Chondrocyte (in vitro differentiated cells): ENCODE measurements around the gene PCNX1. TPM values are rescaled to one million over a fixed set of nuclear protein-coding genes. Genes with fewer than 3 reads are reported as not detected.

Experiments
- DNase-seq: peaks from one replicate; pipeline ENCODE4 v3.0.0; 2021; ENCODE audit warnings: mixed read lengths, low spot score
- H3K27ac Mint-ChIP-seq: one replicate; pipeline ENCODE4 v1.8.0; 2021; ENCODE audit warnings: mild to moderate bottlenecking, moderate library complexity, mixed read lengths; ENCODE audit not compliant: unreplicated experiment
- H3K27me3 Mint-ChIP-seq: 2 replicates; pipeline ENCODE4 v1.8.0; 2021; ENCODE audit warnings: low read depth, mixed read lengths
- H3K36me3 Mint-ChIP-seq: 2 replicates; pipeline ENCODE4 v1.8.0; 2021; ENCODE audit warnings: low read depth, mixed read lengths
- H3K4me1 Mint-ChIP-seq: 2 replicates; pipeline ENCODE4 v1.8.0; 2021; ENCODE audit warnings: low read depth, mild to moderate bottlenecking, mixed read lengths
- H3K4me3 Mint-ChIP-seq: one replicate; pipeline ENCODE4 v1.8.0; 2021; ENCODE audit warnings: mild to moderate bottlenecking, moderate library complexity, mixed read lengths; ENCODE audit not compliant: unreplicated experiment
- H3K9me3 Mint-ChIP-seq: 2 replicates; pipeline ENCODE4 v1.8.0; 2021; ENCODE audit warnings: low read depth, mixed read lengths
- CTCF ChIP-seq: fragments of 200-600 bp; sonication (generic); IDR thresholded peaks from 2 replicates; pipeline ENCODE4 v1.5.0; 2021; ENCODE audit warnings: antibody characterized with exemption, mild to moderate bottlenecking, moderate library complexity
- total RNA-seq: library from RNA; stranded (reverse); gene quantifications from 3 replicates; pipeline ENCODE4 v1.2.1, GENCODE V29; 2021

Gene PCNX1
- total RNA-seq, 1 donor from 2014 or later = 54.3 TPM

GRCh38 chr14:71105177-71105576 lies 197.9 kb downstream of the PCNX1 start:
- H3K27me3 Mint-ChIP-seq = no peaks in the 10 kb centered on the region
- H3K4me3 Mint-ChIP-seq = no peak overlapping the region
- TF ChIP-seq CTCF = no peak
- DNase-seq = no peak
- H3K9me3 Mint-ChIP-seq = peaks cover 5% of the 10 kb centered on the region
- peaks cover 28% of the 10 kb centered on the region for H3K4me1 Mint-ChIP-seq
- peaks cover 27% of the 10 kb centered on the region for H3K36me3 Mint-ChIP-seq
- no peak overlapping the region for H3K27ac Mint-ChIP-seq

- DNase-seq = no peak
- peaks cover 21% of the 10 kb centered on the region for H3K36me3 Mint-ChIP-seq
- H3K27me3 Mint-ChIP-seq = no peaks in the 10 kb centered on the region
- no peaks in the 10 kb centered on the region for H3K9me3 Mint-ChIP-seq
- TF ChIP-seq CTCF = no peak
- H3K4me3 Mint-ChIP-seq = no peak overlapping the region
- no peak overlapping the region for H3K27ac Mint-ChIP-seq
- peaks cover 42% of the 10 kb centered on the region for H3K4me1 Mint-ChIP-seq
Observed at GRCh38 chr14:71107921-71108320, 200.7 kb downstream of the PCNX1 start.

DNA sequence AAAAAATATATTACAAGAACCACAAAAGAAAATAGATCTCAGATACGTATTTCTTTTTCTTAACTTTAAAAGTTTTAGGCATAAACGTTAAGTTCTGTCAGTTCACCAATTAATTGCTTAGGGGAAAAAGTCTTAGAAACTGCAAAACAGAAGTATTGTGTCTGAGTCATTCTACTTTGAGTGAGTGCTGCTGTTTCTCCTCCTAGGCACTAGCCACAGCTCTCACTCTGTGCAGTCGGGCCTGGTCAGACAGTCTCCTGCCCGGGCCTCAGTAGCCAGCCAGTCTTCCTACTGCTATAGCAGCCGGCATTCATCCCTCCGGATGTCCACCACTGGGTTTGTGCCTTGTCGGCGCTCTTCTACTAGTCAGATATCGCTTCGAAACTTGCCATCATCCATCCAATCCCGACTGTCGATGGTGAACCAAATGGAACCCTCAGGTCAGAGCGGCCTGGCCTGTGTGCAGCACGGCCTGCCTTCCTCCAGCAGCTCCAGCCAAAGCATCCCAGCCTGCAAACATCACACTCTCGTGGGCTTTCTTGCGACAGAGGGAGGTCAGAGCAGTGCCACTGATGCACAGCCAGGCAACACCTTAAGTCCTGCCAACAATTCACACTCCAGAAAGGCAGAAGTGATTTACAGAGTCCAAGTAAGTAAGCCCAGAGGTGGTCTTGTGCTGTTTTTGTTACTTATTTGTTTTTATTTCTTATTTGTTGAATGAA lies 201.3 kb downstream of the PCNX1 start:
- no peak for DNase-seq
- no peak overlapping the region for H3K4me3 Mint-ChIP-seq
- peaks cover 18% of the 10 kb centered on the region for H3K36me3 Mint-ChIP-seq
- peaks cover 48% of the 10 kb centered on the region for H3K4me1 Mint-ChIP-seq
- peak overlapping the region; percentile 11 for H3K27ac Mint-ChIP-seq
- no peaks in the 10 kb centered on the region for H3K9me3 Mint-ChIP-seq
- no peaks in the 10 kb centered on the region for H3K27me3 Mint-ChIP-seq
- no peak for TF ChIP-seq CTCF

DNA sequence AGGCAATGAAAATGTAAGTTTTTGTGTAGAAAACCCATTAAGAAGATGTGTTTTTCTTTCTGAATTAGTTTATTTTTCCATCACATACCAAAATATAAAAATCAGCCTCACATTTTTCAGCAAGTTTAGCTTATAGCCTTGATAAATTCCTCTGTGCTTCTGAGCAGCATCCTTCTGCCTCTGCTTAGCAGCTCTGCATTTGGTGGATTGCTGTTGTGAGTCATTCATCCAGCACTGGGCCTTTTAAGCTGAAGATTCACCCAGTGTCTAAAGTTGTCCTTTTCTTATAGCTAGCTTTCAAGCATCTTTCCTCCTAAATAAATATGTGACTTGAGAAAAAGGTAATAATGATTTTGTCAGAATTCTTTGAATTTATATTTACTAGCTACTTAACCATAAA lies 206.1 kb downstream of the PCNX1 start:
- Mint-ChIP-seq H3K36me3 (peaks cover 10% of the 10 kb centered on the region), H3K9me3 (peaks cover 1% of the 10 kb centered on the region), H3K27me3 (no peaks in the 10 kb centered on the region), H3K27ac (peak overlapping the region; percentile 38), H3K4me1 (peaks cover 66% of the 10 kb centered on the region), H3K4me3 (no peak overlapping the region)
- no peak for DNase-seq
- no peak for TF ChIP-seq CTCF

DNA sequence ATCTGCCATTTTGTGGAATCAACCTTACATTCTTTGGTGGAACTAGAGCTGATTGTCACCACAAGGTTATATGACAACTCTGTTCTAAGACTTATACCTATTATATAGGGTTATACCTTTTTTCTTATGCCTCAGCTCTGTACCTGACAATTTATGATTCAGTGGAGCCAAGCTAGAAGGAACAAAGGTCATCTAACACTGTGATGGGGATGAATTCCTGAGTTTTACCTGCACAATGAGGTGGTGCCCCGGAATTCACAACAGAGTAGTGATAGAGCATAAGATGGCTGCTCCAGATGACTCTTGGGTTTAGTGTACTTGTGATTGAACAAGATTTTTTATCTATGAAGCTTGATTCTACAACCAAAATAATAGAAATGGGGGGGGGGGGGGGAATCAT lies 207.3 kb downstream of the PCNX1 start:
- DNase-seq = no peak
- Mint-ChIP-seq H3K36me3 (peaks cover 8% of the 10 kb centered on the region), H3K4me1 (peaks cover 70% of the 10 kb centered on the region), H3K27ac (no peak overlapping the region), H3K4me3 (no peak overlapping the region), H3K9me3 (peaks cover 7% of the 10 kb centered on the region), H3K27me3 (no peaks in the 10 kb centered on the region)
- TF ChIP-seq CTCF = no peak
